K562 (cell line): ENCODE measurements around the gene DOP1A. TPM values are rescaled to one million over a fixed set of nuclear protein-coding genes. Genes with fewer than 3 reads are reported as not detected.

ENCODE experiments used
- ATF7 ChIP-seq: fragments of 450-650 bp; IDR thresholded peaks from 2 replicates; pipeline ENCODE4 v1.7.1; 2014; ENCODE audit warnings: mild to moderate bottlenecking, moderate library complexity
- CHD2 ChIP-seq: IDR thresholded peaks from 2 replicates; pipeline ENCODE4 v1.6.1; 2011; ENCODE audit warnings: low read depth, low read length
- E2F4 ChIP-seq: sonication (generic); formaldehyde crosslinking; IDR thresholded peaks from 2 replicates; pipeline ENCODE4 v1.8.0; 2022; ENCODE audit warnings: mild to moderate bottlenecking, low read depth, missing genetic modification reagents
- HMGN3 ChIP-seq: IDR thresholded peaks from 2 replicates; pipeline ENCODE4 v1.6.1; 2011; ENCODE audit warnings: borderline replicate concordance, low read depth, mild to moderate bottlenecking, mixed read lengths, low read length; ENCODE audit not compliant: insufficient read length; ENCODE audit errors: extremely low read depth
- HSF4 ChIP-seq: fragments of 250-450 bp; sonication (Bioruptor Pico); IDR thresholded peaks from 2 replicates; pipeline ENCODE4 v2.1.2; 2022; ENCODE audit warnings: mild to moderate bottlenecking, moderate library complexity, borderline replicate concordance
- JUND ChIP-seq, 2 experiments: IDR thresholded peaks; 2 replicates in 1 of 2; 3 replicates in 1 of 2; pipeline ENCODE4 v1.6.1; 2011; ENCODE audit warnings: borderline replicate concordance in 2 of 2, low read depth in 2 of 2, low read length in 2 of 2, improper control_type of control experiment in 1 of 2, missing biosample characterization in 1 of 2, missing genetic modification characterization in 1 of 2, missing genetic modification reagents in 1 of 2
- MBD1 ChIP-seq: fragments of 250-450 bp; sonication (Bioruptor Pico); IDR thresholded peaks from 2 replicates; pipeline ENCODE4 v1.8.0; 2022; ENCODE audit warnings: inconsistent platforms
- RAD51 ChIP-seq: fragments of 450-650 bp; IDR thresholded peaks from 2 replicates; pipeline ENCODE4 v1.7.1; 2016; ENCODE audit warnings: low read depth, mild to moderate bottlenecking, borderline replicate concordance
- SAFB2 ChIP-seq: fragments of 200-400 bp; formaldehyde crosslinking; IDR thresholded peaks from 2 replicates; pipeline ENCODE4 v1.6.1; 2018; ENCODE audit warnings: borderline replicate concordance, low read length, low read depth, moderate library complexity; ENCODE audit not compliant: severe bottlenecking
- SIN3A ChIP-seq, 2 experiments: fragments of 150-350 bp in 1 of 2; IDR thresholded peaks; 2 replicates each; pipeline ENCODE4 v1.6.1; 2011 to 2016; ENCODE audit warnings: borderline replicate concordance in 2 of 2, low read depth in 2 of 2, low read length in 2 of 2, mild to moderate bottlenecking in 2 of 2, moderate library complexity in 2 of 2; ENCODE audit not compliant: control insufficient read depth in 1 of 2
- SNRNP70 ChIP-seq: fragments of 200-400 bp; formaldehyde crosslinking; optimal IDR thresholded peaks from 2 replicates; pipeline ENCODE3; 2017; ENCODE audit warnings: low read depth, low read length
- SRSF9 ChIP-seq: fragments of 200-400 bp; formaldehyde crosslinking; IDR thresholded peaks from 2 replicates; pipeline ENCODE4 v1.6.1; 2017; ENCODE audit warnings: low read depth, low read length, borderline replicate concordance
- TAF1 ChIP-seq: IDR thresholded peaks from 2 replicates; pipeline ENCODE4 v1.6.1; 2011; ENCODE audit warnings: mild to moderate bottlenecking, low read length, moderate library complexity; ENCODE audit not compliant: insufficient read depth, control insufficient read depth, severe bottlenecking; ENCODE audit errors: extremely low read depth
- TCF7 ChIP-seq: sonication (generic); IDR thresholded peaks from 2 replicates; pipeline ENCODE4 v1.6.1; 2016; ENCODE audit warnings: antibody characterized with exemption, borderline replicate concordance
- ZNF384 ChIP-seq: IDR thresholded peaks from 2 replicates; pipeline ENCODE4 v1.6.1; 2012; ENCODE audit warnings: low read depth, low read length, improper control_type of control experiment
- polyA plus RNA-seq, 8 experiments: library from polyadenylated mRNA; depleted of rRNA in 4 of 8; stranded (reverse) in 5 of 8; unstranded in 3 of 8; fragments of >200 nt; fragmentation: Nextera tagmentation in 2 of 8; fragmentation: Illumina TruSeq in 1 of 8; extraction: Ambion mirVana in 2 of 8; extraction: Trizol in 1 of 8; gene quantifications; 2 replicates each; pipeline versions ENCODE4 v1.2.1 to v1.2.3, GENCODE V29; 2011 to 2014; ENCODE audit warnings: inconsistent platforms in 1 of 8, missing spikeins in 1 of 8
- total RNA-seq, 7 experiments: library from RNA; depleted of rRNA in 6 of 7; stranded (reverse); fragments of >200 nt in 6 of 7; fragmentation: Illumina TruSeq in 2 of 7; extraction: Trizol in 2 of 7; gene quantifications; 2 replicates each; pipeline versions ENCODE4 v1.2.1 to v1.2.3, GENCODE V29; 2011 to 2021; ENCODE audit warnings: low replicate concordance in 1 of 7
- TF ChIP-seq, protein P1 (sequence below): conservative IDR thresholded peaks from 2 replicates; pipeline ENCODE4 v1.6.1; 2011; ENCODE audit warnings: low read depth, mild to moderate bottlenecking, low read length; ENCODE audit not compliant: control insufficient read depth
- TF ChIP-seq, protein P2 (sequence below): IDR thresholded peaks from 2 replicates; pipeline ENCODE4 v1.6.1; 2011; ENCODE audit warnings: borderline replicate concordance, low read depth, mild to moderate bottlenecking, moderate library complexity, low read length; ENCODE audit not compliant: insufficient read depth, poor library complexity, severe bottlenecking
- TF ChIP-seq, protein P3 (sequence below): sonication (generic); formaldehyde crosslinking; IDR thresholded peaks from 2 replicates; pipeline ENCODE4 v1.9.0; 2022; ENCODE audit warnings: mild to moderate bottlenecking, missing genetic modification reagents

Gene DOP1A
- total and polyA plus RNA-seq, 9 of the 15 experiments (the other 6 are each of a cell fraction or from before 2014, with no cell fraction given) = 0.75 to 10.5 (median 4.4) TPM

GRCh38 chr6:83065511-83066192, 1.8 kb upstream of the DOP1A start, which contains the start of gene UBE3D (continued):
- TF ChIP-seq SNRNP70 (no peak), ZNF384 (0 out of 2 replicates have a peak, but pooled peaks have one; percentile 6), JUND (IDR thresholded peaks at IDR 0.05; ENCODE audit: borderline replicate concordance, low read depth, low read length) (peak; percentile 70), JUND (tag; IDR thresholded peaks at IDR 0.05; ENCODE audit: borderline replicate concordance, low read depth, low read length) (peak; percentile 24; the same call in 1 of the 3 replicates), ATF7 (peak; percentile 64), RAD51 (peak; percentile 62; the same call in 1 of the 2 replicates), HMGN3 (peak; percentile 86), SIN3A (IDR thresholded peaks at IDR 0.05; ENCODE audit: borderline replicate concordance in 2 of 2, control insufficient read depth in 1 of 2, low read depth in 2 of 2, low read length in 2 of 2) (peak; percentile 47 to 50; a peak in 1 of 4 replicates), MBD1 (CRISPR knock-in tag) (no peak), HSF4 (CRISPR knock-in tag) (peak; percentile 62; the same call in 1 of the 2 replicates), SRSF9 (no peak), SAFB2 (no peak), TCF7 (0 out of 2 replicates have a peak, but pooled peaks have one; percentile 28), TAF1 (peak; percentile 50), CHD2 (0 out of 2 replicates have a peak, but pooled peaks have one; percentile 14), E2F4 (CRISPR knock-in tag) (peak; percentile 96)
- TF ChIP-seq, protein P1, sequence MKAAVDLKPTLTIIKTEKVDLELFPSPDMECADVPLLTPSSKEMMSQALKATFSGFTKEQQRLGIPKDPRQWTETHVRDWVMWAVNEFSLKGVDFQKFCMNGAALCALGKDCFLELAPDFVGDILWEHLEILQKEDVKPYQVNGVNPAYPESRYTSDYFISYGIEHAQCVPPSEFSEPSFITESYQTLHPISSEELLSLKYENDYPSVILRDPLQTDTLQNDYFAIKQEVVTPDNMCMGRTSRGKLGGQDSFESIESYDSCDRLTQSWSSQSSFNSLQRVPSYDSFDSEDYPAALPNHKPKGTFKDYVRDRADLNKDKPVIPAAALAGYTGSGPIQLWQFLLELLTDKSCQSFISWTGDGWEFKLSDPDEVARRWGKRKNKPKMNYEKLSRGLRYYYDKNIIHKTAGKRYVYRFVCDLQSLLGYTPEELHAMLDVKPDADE = peak; percentile 37; the same call in 1 of the 2 replicates
- TF ChIP-seq, protein P2, sequence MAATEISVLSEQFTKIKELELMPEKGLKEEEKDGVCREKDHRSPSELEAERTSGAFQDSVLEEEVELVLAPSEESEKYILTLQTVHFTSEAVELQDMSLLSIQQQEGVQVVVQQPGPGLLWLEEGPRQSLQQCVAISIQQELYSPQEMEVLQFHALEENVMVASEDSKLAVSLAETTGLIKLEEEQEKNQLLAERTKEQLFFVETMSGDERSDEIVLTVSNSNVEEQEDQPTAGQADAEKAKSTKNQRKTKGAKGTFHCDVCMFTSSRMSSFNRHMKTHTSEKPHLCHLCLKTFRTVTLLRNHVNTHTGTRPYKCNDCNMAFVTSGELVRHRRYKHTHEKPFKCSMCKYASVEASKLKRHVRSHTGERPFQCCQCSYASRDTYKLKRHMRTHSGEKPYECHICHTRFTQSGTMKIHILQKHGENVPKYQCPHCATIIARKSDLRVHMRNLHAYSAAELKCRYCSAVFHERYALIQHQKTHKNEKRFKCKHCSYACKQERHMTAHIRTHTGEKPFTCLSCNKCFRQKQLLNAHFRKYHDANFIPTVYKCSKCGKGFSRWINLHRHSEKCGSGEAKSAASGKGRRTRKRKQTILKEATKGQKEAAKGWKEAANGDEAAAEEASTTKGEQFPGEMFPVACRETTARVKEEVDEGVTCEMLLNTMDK = peak; percentile 92
- TF ChIP-seq, protein P3, sequence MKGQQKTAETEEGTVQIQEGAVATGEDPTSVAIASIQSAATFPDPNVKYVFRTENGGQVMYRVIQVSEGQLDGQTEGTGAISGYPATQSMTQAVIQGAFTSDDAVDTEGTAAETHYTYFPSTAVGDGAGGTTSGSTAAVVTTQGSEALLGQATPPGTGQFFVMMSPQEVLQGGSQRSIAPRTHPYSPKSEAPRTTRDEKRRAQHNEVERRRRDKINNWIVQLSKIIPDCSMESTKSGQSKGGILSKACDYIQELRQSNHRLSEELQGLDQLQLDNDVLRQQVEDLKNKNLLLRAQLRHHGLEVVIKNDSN (CRISPR knock-in tag) = peak; percentile 89
